ENCODE measurements around the gene TAF1B.

TAF1B gene

GRCh38 chr2:9970200-9971044 lies 127.1 kb downstream of the TAF1B start:
- no peak for DNase-seq

GRCh38 chr2:9971105-9971818 lies 128.0 kb downstream of the TAF1B start:
- no peak for DNase-seq

DNA sequence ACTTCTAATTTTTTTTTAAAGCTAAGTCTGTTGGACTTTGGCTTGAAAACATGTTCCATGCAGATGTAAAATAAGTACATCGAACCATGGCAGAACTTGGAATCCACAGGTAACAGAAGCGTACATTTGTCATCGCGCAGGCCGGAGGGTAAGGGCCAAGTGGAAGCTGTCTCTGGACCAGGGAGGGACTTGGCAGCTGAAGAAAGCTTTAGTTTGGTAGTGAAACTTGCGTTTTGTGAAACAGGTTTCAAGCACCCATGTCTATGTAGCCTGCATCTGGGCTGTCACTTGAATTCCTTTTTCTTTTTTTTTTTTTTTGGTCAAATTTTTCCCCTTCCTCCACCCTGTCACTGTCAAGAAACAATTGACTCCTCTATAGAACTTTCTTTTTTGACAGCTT lies 128.6 kb downstream of the TAF1B start:
- no peak for DNase-seq

- DNase-seq: no peak
These were observed 129.6 kb downstream of the TAF1B start for GRCh38 chr2:9972621-9973479.

GRCh38 chr2:9973690-9974089 lies 130.4 kb downstream of the TAF1B start:
- DNase-seq: no peak

GRCh38 chr2:9974343-9974742 lies 131.1 kb downstream of the TAF1B start:
- DNase-seq: no peak

DNA sequence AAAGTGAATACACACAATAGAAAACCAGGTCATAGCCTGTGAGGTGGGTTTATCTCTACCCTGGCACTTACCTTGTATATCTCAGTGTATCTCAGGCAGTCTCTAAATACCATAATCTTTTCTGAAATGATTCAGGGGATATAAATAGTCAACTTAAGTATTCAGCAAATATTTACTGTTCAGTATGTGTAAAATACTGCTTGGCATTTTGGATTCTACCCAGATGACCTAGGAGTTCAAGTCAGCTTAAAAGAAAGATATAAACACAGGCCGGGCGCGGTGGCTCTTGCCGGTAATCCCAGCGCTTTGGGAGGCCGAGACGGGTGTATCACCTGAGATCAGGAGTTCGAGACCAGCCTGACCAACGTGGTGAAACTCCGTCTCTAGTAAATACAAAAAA lies 132.1 kb downstream of the TAF1B start:
- no peak for DNase-seq

- no peak for DNase-seq
These were observed 132.7 kb downstream of the TAF1B start for GRCh38 chr2:9975805-9976447.

DNA sequence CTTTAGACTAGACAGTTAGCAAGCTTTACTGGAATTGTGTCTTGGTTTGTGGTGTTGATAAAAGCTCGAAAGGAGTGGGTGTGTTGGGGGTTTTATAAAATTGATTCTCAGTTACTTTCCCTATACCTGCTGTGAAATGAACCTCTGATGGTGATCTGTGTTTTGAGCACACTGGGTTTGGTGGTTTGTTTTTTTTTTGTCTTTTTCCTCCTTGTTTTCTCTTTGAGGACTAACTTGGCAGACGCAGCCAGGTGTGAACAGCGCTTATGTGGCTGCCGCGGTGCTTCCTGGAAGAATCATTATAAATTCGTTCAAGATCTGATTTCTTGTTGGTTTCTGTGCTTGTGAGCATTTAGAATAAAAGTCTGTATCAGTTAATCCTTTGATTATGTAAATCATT lies 136.7 kb downstream of the TAF1B start:
- no peak for DNase-seq

DNA sequence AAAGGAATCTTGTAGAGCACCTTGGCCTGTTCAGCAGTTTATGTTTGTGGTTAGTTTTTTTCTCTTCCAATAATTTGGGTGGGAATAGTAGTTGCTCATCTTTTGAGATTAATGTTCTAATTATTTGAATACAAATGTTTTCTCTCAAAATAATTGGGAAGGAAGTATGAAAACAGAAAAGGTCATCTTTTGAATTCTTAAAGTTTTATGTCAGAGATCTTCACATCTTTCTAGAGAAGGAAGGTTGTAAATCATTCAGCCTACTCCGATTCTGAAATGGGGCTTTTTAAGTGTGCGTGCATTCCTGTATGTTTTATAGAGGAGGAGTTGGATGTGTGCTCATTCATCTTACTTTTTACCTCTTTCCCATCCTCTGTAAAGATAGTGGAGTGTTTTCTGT lies 137.2 kb downstream of the TAF1B start:
- DNase-seq: no peak

DNA sequence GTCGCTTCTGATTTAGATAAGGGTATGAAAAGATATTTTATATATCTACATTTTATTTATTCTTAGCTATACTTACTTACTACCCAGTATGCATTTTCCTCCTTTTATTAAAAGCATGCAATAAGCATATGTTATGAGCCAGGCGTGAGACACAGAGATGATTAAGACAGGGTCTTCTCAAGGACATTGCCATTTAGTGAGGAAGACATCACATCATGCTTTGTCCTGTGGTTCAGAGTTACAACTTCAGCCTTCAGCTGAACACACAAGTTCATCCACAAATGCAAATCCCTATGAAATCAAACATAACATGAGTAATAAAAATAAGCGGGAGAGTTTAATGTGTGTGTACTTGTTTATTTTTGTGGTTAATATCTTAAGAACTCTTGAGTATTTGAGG lies 138.4 kb downstream of the TAF1B start:
- no peak for DNase-seq

- DNase-seq: no peak
These were observed 139.0 kb downstream of the TAF1B start for GRCh38 chr2:9982248-9982647.

DNA sequence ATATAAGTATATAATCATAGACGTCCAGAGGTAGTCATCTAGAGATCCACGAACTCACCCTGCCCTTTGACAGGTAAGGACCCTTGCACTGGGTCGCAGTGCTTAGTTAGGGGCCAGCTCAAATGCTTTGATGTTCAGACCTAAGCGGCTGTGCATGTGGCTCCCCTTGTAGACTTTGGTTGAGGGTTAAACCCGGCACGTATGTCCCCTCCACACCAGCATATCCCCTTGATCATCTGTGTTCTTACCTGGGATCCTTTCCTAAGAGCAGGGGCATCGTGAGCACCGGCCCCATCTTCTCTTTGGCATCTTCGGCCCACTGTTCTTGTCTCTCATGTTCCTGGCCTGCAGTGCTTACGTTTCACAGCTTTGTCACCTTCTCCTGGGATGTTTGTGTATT lies 139.6 kb downstream of the TAF1B start:
- no peak for DNase-seq

GRCh38 chr2:9983401-9984216 lies 140.3 kb downstream of the TAF1B start:
- DNase-seq: no peak
